DMS53 treated with DMSO at 0.1 percent for 48 hours (cell line): Measurements from ENCODE around the gene CISH.

Experiments used
- DNase-seq: peaks from one replicate; lab custom pipeline; 2025; ENCODE audit not compliant: unreplicated experiment; lab: John Stamatoyannopoulos, UW

CISH gene, protein sequence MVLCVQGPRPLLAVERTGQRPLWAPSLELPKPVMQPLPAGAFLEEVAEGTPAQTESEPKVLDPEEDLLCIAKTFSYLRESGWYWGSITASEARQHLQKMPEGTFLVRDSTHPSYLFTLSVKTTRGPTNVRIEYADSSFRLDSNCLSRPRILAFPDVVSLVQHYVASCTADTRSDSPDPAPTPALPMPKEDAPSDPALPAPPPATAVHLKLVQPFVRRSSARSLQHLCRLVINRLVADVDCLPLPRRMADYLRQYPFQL

DNA sequence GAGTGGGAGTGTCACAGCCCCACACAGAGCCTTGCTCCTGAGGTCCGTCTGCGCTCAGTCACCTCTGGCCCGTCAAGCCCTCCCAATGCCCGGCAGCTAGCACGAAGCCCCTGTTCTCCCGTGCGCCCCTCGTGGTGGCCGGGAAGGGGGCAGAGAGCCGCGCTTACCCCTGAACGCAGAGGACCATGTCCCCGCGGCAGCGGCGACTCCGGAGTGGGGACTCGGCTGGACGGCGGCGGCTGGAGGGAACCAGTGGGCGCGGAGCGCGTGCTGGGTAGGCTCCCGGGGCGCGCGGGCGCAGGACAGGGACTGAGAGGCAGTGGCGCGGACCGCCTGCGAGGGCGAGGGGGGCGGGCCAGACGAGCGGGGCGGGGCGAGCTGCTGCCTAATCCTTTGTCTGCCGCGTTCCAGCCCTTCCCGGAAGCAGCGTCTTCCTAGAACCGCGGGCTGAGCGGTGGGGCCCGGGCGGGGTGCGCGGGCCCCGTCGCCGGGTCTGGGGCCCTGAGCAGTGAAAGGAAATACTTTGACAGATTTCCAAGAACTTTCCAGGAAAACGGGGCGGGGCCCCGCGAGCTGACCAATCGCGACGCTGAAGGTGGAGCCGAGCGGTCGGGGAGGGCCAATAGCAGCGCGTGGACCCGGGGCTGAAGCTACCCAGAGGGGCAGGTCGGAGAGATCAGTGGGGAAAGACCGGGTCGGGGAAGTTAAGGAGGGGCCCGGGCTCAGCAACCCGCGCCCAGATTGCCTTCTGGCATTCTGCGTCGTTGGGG is at the start of gene CISH:
TSS of gene CISH (minus strand) at position 311 of the 770 bp plus-strand sequence. CDS start at position 187, 124 bp downstream.
- peak; percentile 49 for DNase-seq

DNA sequence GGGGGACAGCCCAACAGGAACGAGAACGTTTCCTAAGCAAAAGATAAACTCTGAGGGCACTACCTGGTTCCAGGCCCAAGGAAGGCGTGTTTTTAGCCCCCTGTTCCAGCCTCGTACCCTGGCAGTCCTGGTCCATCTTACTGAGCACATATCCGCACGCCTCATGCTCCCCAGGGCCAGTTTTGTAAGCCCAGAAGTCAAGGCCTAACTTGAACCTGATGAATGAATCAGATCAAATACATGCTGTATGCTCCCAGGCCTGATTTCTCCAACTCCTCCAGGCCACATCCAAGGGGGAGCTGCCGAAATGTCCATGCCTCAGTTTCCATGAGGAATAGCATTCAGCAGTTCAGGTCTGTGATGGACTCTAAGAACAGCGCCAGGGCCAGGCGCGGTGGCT is 48.8 kb upstream of the CISH start:
- no peak for DNase-seq

DNA sequence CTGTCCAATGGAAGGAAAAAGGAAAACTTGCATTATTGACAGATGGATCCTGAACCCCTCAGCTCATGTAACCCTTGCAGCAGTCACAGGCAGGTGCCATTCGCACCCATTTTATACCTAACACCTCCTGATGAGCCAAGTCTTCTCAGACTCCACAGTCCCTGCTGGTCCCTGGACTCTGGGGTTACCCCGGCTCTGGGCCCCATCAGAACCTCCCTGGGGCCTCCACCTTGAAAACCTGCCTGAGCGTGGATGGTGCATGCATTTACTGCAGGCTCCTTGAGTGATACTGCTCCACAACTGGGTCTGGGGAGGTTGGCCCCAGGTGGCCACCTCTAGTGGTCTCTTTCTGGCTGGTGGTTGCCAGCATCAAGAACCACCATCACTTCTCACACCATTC is 47.3 kb upstream of the CISH start:
- DNase-seq: no peak

DNA sequence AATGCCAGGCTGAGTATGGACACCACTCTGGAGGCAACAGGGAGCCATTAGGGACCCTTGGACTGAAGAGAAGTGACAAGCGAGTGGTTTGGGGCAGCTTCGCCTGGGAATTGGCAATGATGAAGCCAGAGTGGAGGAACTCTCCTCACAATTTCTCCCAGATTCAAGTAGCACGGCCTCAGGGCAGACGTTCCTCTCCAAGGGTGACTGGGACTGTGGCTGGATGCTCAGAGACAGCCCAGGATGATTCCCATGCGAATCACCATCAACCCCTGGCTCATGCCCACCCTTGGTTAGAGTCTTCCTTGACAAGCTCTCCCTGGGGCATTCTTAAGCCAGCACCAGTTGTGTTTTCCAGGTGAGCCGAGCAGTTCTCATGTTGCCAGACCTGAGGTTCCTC is 46.8 kb upstream of the CISH start:
- no peak for DNase-seq

DNA sequence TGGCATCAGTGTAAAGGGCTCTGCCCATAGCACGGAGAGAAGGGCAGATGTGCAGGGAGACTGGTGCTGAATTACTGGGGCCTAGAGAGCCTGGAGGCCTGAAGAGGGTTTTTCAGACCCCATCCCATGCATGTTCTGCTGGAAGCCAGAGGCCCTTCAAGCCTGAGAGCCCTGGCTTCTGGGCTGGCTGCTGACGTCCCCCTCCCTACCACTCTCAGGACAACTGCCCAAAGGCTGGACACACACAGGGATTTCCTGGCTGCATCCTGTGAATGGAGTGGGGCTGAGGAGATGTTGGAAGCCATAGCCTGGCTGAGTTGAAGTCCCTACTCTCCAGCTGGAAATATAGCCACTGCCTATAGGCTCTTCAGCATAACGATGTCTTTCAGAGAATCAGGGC is 46.2 kb upstream of the CISH start:
- DNase-seq: no peak

DNA sequence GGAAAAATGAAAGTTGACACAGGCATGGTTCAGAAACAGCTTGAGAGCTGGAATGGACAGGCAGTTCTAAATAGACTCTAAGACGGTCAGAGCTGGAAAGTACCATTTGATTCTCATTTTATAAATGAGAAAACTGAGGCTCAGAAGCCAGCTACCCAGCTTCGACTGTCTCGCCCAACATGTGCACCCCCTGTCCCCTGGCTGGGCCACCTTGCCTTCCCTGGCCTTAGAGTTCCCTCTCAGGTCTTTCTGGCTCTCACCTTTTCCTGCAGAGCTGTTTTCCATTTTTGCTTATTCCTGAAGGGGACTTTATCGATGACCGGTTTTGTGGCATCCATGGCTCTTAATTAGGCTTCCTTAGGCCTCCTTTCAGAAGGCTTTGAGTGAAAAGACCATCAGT is 45.8 kb upstream of the CISH start:
- DNase-seq: no peak

DNA sequence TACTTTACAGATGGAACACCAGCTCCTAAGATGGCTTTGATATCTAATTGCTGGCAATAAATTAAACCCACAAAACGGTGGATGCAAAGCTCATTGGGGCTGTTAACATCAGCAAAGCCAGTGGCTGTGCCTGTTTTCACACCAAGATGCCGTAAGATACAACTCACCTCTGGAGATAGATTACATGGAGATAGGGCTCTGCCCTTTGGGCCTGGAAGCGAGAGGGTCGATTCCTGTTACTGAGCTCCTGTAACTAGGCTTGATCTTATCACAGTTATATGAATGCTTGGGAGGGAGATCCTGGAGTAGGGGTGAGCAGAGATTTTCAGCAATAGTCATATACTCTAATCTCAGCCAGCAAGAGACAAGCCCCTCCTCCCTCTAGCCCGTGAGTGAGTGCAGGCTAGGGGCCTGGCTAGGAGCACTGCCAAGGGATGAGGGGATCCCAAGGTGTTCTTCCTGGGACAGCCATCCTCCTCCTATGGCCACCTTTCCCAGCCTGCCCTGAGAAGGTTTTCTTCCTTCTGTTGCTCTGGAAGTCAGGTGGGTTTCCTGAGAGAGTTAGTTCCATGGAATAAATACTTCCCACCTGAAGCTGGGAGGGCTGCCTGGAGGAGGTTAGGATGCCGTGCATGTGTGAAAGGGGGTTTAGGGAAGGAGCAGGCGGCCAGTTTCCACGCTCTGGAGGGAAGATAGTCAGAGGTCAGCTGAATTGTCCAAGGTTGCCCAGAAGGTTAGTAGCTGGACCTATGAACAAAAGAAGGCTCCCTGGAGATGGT is 45.0 kb upstream of the CISH start:
- no peak for DNase-seq

DNA sequence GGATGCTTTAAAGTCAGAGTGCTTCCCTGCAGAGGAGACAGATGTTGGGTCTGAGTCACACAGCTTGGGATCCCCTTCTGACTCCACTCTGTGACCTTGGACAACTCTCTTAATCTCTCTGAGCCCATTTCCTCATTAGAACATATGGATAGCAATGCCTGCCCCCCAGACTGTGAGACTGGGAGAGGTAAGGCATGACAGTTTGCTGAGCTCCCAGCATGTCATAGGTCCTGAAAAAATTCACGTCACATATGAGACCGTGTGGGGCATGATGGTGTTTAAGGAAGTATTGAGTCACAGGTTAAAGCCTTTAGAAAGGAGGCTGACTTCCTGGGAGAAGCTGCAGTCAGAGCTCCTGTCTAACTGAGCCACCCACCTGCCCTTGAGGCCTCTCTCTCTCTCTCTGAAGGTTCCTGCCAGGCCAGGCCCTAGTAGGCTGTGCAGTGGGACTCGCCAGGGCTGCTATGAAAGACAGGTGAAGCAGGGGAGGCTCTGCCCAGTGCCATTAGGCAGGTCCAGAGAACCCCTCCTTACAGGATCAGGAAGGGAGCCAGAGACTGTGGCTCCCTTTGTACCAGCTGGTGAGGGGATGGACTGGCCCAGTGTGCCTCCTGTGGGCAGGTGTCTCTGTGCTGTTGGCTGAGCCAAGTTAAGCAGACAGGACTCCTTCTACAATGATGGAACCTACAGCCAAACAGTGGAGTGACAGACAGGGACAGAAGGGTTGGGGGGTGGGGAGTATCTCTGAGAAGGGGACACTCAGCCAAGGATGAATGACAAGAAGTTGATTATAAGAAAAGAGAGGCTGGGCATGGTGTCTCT is 43.6 kb upstream of the CISH start:
- no peak for DNase-seq

DNA sequence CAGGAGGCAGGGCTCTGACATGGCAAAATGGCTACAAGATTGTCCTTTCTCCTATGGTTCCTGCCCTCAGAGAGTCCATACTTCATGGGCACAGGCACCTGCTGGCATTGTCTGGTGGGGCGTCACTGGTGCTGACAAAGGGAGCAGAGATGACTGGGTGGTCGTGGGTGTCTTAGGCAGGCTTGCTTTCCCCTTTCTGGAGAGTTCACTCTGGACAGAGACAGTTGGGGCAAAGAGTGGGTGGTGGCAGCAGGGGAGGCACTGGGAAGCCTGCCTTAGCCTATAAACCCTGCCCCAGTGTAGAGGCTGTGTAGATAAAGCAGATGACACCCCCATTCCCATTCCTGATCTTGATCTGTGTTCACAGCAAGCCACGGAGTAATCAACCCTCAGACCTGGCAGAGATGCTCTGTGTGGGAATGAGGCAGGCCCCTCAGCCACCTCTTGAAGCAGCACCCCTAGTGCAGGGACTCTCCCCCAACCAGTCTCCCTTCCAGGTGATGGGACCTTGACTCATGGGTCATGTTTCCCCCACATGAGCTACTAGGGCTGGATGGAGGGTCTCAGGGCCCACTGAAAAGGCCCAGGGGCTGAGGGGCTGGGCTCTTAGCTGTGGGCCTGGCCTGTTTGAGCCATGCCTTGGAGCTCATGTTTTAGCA is 42.5 kb upstream of the CISH start:
- no peak for DNase-seq

DNA sequence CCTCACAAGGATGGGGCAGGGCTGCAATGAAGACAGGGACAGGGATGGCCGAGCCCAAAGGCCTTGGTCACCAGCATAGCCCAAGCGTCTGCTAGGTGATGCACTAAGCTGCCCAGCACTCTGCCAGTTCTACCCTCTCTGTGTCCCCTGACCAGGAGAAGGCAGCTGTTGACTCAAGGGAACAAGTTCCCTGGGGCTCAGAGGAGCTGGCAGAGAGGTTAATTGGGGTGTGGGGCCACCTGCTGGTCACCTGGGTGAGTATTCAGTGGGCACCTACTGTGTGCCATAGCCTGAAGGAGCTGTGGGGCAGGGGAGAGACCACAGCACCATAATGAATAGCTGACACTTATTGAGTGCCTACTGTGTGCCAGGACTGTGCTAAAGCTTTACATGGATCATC is 41.1 kb upstream of the CISH start:
- no peak for DNase-seq

DNA sequence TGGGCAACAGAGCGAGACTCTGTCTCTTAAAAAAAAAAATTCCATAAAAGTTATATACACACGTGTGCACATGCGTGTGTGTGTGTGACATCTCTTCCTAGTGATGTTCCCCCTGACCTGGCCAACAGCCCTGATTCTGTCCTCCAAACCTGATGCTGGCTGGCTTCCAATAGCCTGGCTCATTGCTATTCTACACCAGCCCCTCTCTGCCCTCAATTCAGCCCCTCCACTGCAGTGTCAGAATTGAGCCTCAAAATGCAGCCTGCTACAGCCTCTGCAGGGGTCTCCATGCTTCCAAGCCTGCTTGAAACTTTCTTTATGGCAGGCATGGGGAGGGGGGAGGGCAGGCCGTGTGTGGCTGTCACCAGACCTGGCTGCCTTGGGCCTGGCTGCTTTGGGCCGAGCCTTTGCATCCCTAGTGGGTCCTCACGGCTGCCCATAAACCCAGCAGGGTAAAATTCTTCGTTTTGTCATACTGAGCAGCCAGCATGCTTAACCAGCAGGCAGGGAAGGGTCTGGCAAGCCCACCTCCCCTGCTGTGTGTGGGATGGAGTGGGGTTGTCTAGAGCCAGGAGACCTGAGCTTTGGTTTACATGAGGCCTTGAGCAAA is 40.5 kb upstream of the CISH start:
- no peak for DNase-seq

DNA sequence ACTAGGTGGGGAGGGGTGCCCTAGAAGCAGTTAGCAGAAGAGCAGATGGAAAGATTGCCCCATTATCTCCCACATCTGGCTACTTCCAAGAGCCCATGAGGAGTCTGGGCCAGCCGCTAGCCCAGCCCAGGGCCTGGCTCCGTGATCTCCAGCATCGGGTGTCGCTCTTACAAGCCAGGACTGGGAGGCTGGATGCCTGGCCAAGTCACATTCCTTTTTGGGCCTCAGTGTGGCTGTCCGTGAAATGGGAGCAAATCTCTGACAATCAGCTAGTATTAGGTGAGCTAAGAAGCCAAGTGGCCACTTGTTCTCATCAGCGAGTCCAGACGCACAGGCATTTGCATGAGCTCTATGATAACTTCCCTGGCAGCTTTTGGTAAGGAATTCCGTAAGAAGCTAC is 39.9 kb upstream of the CISH start:
- no peak for DNase-seq

DNA sequence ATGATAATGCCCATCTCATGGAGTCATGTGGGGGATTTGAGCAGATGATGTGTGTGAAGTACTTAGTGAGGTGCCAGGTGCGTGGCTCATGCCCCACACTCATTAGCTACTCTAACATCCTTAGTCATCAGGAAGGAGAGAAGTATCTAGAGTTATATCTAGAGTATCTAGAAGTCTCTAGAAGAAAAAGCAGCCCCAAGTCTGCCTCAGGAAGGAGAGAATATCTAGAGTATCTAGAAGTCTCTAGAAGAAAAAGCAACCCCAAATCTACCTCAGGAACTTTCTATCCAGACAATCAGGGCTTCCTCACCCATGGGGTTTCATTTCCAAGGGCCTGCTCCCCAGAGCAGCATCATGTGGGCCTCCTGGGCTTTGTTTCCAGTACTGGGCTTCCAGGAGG is 38.4 kb upstream of the CISH start:
- DNase-seq: no peak

DNA sequence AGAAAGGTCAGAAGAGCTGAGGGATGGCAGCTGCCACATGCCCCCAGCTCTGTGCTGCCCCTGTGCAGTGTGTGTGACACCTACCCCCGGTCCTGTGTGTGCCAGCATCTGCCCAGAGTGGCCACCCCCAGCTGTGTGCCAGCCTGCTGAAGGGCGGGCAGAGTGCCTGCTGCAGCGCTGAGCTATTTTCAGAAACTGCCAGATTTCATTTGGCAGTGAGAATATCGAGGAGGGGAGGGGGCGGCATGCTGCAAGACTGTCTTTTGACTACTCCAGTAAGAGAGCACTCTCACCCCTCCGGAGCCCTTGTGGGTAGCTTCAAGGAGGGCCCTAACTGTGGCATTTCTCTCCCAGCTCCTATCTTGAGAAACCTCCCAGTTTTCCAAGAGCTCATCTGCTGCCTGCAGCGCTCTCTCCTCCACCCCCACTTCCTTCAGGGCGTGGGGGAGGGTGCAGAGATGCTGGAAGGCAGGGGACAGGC is 37.9 kb upstream of the CISH start:
- no peak for DNase-seq

DNA sequence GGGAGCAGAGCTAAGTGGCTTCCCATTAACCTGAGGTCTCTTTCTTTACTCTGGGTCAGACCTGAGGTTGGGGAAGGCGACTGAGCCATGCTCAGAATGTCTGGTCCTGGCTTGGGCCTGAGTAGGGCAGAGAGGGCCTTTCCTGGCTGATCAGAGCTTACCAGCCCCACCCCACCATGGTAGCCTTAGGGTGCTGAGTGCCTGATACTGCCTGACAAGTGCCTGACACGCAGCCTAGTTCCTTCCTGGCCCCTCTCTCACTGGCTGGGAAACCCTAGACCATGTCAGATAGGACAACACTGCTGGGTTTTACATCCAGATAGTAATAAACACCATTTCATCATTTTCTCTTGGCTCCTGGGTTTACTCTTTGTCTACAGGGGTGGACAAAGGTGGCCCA is 37.4 kb upstream of the CISH start:
- no peak for DNase-seq

DNA sequence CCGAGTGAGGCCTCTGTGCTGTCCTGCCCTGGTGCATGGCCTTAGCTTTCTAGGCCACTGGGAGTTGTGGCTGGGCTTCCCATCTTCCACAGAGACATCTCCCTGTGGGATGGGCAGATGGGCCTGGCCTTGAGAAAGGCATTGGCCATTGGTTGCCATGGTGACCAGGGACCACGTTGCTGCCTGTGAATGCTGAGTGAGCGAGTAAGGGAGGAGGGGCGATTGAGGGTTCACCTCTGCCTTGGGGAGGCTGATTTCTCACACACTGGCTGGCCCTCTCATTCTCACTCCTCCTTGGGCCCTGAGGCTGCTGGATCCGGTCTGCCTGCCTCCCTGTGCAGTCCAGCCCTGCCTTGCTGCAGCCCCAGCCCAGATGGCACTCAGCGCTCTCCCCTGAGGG is 36.7 kb upstream of the CISH start:
- no peak for DNase-seq

DNA sequence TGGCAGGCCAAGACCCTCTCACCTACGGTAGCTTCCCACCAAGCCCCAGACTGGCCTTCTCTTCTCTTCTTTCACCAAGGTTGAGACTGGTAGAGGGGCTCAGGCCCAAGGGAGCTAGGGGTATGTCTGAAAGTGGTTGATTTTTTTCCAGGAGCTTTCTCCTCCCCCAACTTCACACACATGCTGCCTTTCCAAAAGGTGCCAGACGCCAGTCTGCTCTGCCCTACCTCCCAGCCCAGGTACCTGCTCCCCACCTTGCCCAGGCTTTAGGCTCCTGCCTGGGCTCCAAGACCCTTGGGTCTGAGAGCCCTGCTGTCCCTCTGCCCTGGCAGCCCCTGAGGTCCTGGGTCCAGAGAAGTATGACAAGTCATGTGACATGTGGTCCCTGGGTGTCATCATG is 33.8 kb upstream of the CISH start:
- no peak for DNase-seq

DNA sequence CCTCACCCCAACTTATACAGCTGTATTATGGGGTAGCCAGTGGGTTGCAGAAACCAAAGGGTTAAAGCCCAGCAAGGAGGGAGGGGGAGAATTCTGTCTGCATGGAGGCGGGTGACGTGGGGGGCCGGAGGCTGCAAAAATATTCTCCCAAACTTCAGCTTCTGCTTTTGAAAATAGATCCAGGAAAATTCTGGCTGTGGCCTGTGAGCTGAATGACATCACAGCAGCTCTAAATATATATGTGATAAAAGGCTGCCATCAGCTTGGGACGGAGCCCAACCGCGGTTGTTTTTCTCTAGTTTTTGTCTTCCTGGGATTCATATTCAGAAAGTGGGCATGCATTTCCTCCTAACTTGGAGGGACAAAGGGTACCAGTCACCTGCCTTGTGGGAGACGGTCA is 33.0 kb upstream of the CISH start:
- DNase-seq: no peak

DNA sequence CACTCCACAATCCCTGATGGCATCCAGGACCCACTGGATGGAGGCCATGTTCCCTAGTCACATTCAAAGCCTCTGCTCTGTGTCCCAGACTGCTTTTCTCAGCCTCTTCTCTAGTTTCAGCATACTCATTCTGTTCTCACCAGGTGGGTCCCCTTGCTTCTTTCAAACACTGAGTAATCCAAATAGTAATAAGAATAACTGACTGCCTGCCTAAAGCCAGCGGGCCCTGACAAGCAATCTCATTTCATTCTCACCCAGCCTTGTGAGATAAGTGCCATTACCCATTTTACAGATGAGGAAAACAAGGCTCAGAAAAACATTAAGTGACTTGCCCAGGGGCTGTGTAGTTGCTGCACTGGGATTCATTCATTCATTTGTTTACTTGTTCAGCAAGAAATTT is 30.8 kb upstream of the CISH start:
- DNase-seq: no peak

DNA sequence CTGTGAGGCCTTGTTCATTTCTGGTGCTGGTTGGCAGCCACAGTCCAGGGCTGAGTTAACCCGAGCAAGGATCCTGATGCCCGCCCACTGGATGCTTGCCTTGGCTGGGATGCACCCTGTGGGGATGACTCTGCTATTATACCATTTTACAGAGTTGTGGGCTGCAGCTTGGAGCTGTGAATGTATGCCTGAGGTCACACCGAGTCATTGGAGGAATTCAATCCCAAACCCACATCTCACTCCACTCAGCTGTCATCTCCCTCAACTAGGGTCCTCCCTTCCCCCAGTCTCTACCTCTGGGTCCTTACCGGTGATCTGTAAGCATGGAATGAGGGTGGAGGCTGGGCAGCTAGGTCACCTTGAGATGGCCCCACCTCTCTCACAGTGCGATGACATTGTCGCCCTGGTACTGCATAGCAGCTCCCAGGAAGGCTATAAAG is 27.5 kb upstream of the CISH start:
- DNase-seq: no peak
